ENCODE results near the gene FBXL17. TPM values are rescaled to one million over a fixed set of nuclear protein-coding genes. Genes with fewer than 3 reads are reported as not detected.

FBXL17 gene
- total RNA-seq, 4 donors from 2014 or later = 10.7 to 31.6 (median 22.1) TPM

DNA sequence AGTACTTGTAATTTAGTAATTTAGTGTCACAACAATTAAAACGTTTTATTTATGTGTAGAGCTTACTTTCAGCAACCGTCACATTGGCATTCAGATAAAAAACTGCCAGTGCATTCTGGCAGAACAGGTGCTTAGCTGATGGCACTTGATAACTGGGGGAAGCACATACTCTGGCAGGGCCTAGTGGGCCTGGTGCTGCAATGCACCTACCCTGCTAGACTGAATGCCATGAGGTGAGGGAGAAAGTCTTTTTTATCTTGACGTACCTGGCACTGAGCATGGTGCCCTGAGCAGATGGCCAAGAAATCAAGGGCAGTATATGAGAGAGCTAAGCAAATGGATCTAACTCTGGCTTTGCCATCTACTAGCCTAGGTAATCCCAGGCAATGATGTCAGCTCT is 430.6 kb downstream of the FBXL17 start:
- no peak overlapping the region for H3K27ac ChIP-seq
- TF ChIP-seq, protein P1, sequence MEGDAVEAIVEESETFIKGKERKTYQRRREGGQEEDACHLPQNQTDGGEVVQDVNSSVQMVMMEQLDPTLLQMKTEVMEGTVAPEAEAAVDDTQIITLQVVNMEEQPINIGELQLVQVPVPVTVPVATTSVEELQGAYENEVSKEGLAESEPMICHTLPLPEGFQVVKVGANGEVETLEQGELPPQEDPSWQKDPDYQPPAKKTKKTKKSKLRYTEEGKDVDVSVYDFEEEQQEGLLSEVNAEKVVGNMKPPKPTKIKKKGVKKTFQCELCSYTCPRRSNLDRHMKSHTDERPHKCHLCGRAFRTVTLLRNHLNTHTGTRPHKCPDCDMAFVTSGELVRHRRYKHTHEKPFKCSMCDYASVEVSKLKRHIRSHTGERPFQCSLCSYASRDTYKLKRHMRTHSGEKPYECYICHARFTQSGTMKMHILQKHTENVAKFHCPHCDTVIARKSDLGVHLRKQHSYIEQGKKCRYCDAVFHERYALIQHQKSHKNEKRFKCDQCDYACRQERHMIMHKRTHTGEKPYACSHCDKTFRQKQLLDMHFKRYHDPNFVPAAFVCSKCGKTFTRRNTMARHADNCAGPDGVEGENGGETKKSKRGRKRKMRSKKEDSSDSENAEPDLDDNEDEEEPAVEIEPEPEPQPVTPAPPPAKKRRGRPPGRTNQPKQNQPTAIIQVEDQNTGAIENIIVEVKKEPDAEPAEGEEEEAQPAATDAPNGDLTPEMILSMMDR (IDR thresholded peaks at IDR 0.05) = no peak
- no peak for TF ChIP-seq POLR2A (IDR thresholded peaks at IDR 0.05)
- H3K36me3 ChIP-seq = no peaks in the 10 kb centered on the region
- no peaks in the 10 kb centered on the region for H3K9me3 ChIP-seq
- no peak overlapping the region for H3K4me3 ChIP-seq
- no peaks in the 10 kb centered on the region for H3K4me1 ChIP-seq
- H3K27me3 ChIP-seq = no peaks in the 10 kb centered on the region
- no peak for DNase-seq

DNA sequence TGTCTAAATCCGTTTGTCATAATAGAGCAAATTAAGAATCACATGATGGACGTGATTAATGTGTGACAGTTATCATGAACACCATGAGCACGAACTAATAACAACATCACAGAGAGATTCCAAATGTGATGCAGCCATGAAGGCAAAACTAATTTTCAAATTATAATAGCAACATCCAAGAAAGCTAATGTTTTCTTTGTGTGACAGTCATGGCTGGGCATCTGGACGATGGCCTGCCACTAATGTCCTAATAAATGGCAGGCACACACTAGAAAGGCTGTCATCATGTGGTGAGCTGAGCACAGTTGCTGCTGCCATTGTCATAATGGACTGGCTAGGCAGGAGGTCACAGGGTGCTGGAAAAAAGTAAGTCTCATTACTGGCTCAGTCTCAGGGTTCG is 431.1 kb downstream of the FBXL17 start:
- no peak for TF ChIP-seq POLR2A (IDR thresholded peaks at IDR 0.05)
- TF ChIP-seq, protein P1 (IDR thresholded peaks at IDR 0.05) = no peak
- Histone ChIP-seq H3K4me1 (no peaks in the 10 kb centered on the region), H3K27me3 (no peaks in the 10 kb centered on the region), H3K4me3 (no peak overlapping the region), H3K9me3 (no peaks in the 10 kb centered on the region), H3K27ac (no peak overlapping the region), H3K36me3 (no peaks in the 10 kb centered on the region)
- DNase-seq = no peak

DNA sequence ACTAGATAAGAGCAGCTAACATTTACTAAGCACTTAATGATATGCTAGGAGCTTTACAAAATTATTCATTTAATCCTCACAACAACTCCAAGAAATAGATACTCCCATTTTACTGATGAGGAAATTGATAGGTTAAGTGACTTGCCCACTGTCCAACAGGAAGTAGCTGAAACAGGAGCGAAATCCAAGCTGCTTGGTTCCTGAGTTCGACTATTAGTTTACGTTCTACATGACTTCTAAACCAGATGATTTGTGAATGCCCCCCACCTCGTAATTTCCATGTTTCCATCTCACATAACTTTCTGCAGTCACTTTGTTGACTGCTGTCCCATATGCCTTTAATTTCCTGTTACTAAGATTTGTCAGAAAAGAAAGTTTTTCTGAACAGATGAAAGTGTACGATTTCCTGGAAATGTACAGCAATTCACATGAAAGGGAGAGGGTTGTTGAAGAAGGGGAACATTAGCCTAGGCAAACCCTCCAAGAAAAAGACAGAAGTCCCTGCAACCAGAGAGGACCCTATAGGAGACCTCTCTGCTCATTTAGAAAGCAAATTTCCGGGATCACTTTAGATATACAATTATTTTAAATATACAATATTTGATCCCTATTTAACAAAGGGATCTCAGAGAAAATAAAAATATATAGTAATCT is 432.1 kb downstream of the FBXL17 start:
- no peak for DNase-seq
- Histone ChIP-seq H3K9me3 (no peaks in the 10 kb centered on the region), H3K36me3 (no peaks in the 10 kb centered on the region), H3K4me1 (no peaks in the 10 kb centered on the region), H3K27ac (no peak overlapping the region), H3K27me3 (no peaks in the 10 kb centered on the region), H3K4me3 (no peak overlapping the region)
- TF ChIP-seq POLR2A (IDR thresholded peaks at IDR 0.05) = no peak
- TF ChIP-seq, protein P1 (IDR thresholded peaks at IDR 0.05) = no peak

DNA sequence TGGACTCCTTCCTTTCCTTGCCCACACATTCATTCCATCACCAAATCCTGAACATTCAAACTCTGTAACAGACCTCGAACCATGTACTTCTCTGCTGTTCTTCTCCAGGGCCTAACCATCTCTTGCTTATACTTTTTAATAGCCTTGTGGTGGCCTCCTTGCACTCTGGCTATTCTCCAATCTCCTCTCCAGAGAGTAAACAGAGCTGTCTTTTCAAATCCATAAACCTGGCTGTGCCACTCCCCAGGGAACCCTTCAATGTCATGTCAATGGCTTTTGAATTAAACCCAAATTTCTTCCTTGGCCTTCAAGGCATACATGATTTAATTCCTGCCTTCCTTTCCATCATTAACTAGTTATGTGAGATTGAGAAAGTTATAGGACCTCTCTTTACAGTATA is 433.5 kb downstream of the FBXL17 start:
- no peak for DNase-seq

DNA sequence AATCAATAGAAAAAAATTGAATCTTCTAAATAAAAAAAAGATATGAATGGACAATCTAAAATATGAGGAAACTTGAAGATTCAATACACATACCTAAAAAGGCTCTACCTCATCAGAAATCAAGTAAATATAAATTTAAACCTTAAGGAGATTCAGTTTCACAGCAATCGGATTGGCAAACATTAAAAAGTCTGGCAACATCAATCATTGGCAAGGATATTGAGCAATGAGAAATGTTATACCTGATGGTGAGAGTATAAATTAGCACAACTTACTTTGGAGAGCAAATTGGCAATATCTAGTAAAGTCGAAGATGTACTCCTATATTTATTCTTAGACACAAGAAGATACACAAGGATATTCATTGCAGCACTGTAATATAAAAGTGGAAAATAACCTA is 436.8 kb downstream of the FBXL17 start:
- H3K4me1 ChIP-seq = no peaks in the 10 kb centered on the region
- no peaks in the 10 kb centered on the region for H3K36me3 ChIP-seq
- H3K4me3 ChIP-seq = no peak overlapping the region
- no peak for DNase-seq
- TF ChIP-seq, protein P1 (IDR thresholded peaks at IDR 0.05) = no peak
- no peak for TF ChIP-seq POLR2A (IDR thresholded peaks at IDR 0.05)
- no peak overlapping the region for H3K27ac ChIP-seq
- H3K9me3 ChIP-seq = no peaks in the 10 kb centered on the region
- H3K27me3 ChIP-seq = no peaks in the 10 kb centered on the region

More for the DNA sequence above, 433.5 kb downstream of the FBXL17 start:
- Histone ChIP-seq H3K27me3 (no peaks in the 10 kb centered on the region), H3K27ac (no peak overlapping the region), H3K4me3 (no peak overlapping the region), H3K9me3 (no peaks in the 10 kb centered on the region), H3K36me3 (no peaks in the 10 kb centered on the region), H3K4me1 (no peaks in the 10 kb centered on the region)
- no peak for TF ChIP-seq POLR2A (IDR thresholded peaks at IDR 0.05)
- TF ChIP-seq, protein P1 (IDR thresholded peaks at IDR 0.05) = no peak

DNA sequence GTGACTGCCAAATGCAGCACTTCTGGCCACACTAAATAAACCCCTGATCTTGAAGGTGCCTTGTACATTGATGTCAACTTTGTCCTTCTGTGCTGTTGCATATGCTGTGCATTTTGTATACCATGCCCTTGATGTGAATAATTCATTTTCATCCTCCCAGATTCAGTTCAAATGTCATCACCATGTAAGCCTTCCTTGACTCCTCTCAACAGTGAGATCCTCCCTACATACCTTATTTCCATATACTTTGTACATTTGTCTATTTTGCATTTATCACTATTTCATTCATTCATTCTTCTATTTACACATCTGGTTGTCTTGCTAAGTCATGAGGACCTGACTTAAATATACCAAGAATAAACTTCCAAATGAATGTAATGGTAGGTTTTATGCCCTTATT is 438.0 kb downstream of the FBXL17 start:
- no peaks in the 10 kb centered on the region for H3K4me1 ChIP-seq
- no peaks in the 10 kb centered on the region for H3K27me3 ChIP-seq
- no peak overlapping the region for H3K4me3 ChIP-seq
- no peaks in the 10 kb centered on the region for H3K9me3 ChIP-seq
- H3K27ac ChIP-seq = no peak overlapping the region
- TF ChIP-seq POLR2A (IDR thresholded peaks at IDR 0.05) = no peak
- H3K36me3 ChIP-seq = no peaks in the 10 kb centered on the region
- no peak for DNase-seq

All from Peyer's patch (tissue), 4 donors.